ENCODE results near the gene SLC35F3.
A peak's percentile ranks its signal among the peaks of the same experiment; 100 is the strongest.

SLC35F3 gene

GRCh38 chr1:234309598-234310459 lies 405.4 kb downstream of the SLC35F3 start:
- Mint-ChIP-seq H3K4me1 (ENCODE audit: low read depth) (peaks cover 44% of the 10 kb centered on the region), H3K9me3 (ENCODE audit: low read depth) (no peaks in the 10 kb centered on the region), H3K27me3 (peaks cover 3% of the 10 kb centered on the region), H3K4me3 (peak overlapping the region; percentile 30), H3K36me3 (peaks cover 2% of the 10 kb centered on the region), H3K27ac (peak overlapping the region; percentile 88)

- Mint-ChIP-seq H3K27ac (peak overlapping the region; percentile 88), H3K4me3 (peak overlapping the region; percentile 65), H3K27me3 (peaks cover 3% of the 10 kb centered on the region), H3K4me1 (ENCODE audit: low read depth) (peaks cover 49% of the 10 kb centered on the region), H3K9me3 (ENCODE audit: low read depth) (no peaks in the 10 kb centered on the region), H3K36me3 (peaks cover 2% of the 10 kb centered on the region)
These were observed 406.0 kb downstream of the SLC35F3 start for GRCh38 chr1:234310460-234310817.

DNA sequence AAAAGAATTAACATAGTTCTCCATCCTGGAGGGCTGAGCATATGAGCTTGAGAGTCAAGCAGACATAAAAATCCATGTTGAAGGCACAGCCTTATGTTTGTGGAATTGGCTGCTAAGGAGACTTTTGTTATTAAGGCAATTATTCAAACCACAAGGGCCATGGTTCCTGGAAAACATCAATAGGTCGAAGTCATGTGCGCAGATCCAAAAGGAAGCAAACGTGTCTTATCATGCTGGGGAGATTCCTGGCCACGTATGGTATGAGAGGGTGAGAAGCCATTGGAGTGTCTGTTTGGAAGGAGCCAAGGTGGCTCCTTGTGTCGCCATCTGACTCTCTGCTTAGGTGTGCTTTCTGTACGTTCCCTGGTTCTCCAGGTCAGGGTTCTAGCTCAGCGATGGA lies 406.9 kb downstream of the SLC35F3 start:
- Mint-ChIP-seq H3K4me1 (ENCODE audit: low read depth) (peaks cover 59% of the 10 kb centered on the region), H3K27me3 (peaks cover 3% of the 10 kb centered on the region), H3K9me3 (ENCODE audit: low read depth) (no peaks in the 10 kb centered on the region), H3K27ac (no peak overlapping the region), H3K36me3 (peaks cover 2% of the 10 kb centered on the region), H3K4me3 (no peak overlapping the region)

DNA sequence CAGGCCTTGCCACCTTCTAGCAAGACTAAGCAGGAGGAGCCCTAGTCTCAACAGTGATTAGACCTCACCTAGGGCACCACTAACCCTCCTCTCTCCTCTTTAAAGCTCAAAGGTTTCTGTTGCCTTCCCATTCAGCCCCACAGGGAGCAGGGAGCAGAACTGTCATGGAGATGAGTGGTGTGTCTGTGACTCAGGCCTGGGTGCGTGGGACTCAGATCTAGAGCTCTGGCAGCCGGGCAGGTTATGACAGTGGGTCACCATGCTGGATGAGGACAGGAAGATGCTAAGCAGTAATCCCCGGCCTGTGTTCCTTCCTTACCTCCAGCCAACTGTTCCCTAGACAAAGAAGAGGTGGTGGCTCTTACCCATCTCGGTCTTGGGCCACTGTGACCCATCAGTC lies 408.7 kb downstream of the SLC35F3 start:
- H3K4me1 Mint-ChIP-seq (ENCODE audit: low read depth) = peaks cover 73% of the 10 kb centered on the region
- H3K36me3 Mint-ChIP-seq = peaks cover 2% of the 10 kb centered on the region
- peak overlapping the region; percentile 93 for H3K27ac Mint-ChIP-seq
- no peaks in the 10 kb centered on the region for H3K9me3 Mint-ChIP-seq (ENCODE audit: low read depth)
- H3K27me3 Mint-ChIP-seq = peaks cover 2% of the 10 kb centered on the region
- no peak overlapping the region for H3K4me3 Mint-ChIP-seq

DNA sequence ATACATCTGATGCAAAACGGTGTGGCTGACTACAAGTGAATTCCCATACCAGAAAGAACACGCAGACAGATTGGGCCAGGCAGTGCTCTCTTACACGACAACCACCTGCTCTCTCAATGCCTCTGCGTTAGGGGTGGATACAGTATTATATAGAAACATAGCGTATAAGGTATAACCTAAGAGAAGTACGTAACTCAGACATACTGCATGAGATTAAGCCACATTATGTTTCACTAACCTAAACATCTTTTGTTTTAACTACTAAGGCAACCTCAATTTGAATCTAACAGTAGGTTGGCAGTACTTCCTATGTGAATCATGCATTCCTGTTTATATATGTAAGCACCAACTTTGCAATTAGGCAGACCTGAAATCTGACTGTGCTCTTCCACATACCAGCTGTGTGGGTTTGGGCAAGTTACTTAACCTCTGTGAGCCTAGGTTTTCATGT lies 410.6 kb downstream of the SLC35F3 start:
- H3K27ac Mint-ChIP-seq = peak overlapping the region; percentile 93
- no peaks in the 10 kb centered on the region for H3K9me3 Mint-ChIP-seq (ENCODE audit: low read depth)
- peaks cover 2% of the 10 kb centered on the region for H3K27me3 Mint-ChIP-seq
- peak overlapping the region; percentile 72 for H3K4me3 Mint-ChIP-seq
- peaks cover 66% of the 10 kb centered on the region for H3K4me1 Mint-ChIP-seq (ENCODE audit: low read depth)
- peaks cover 2% of the 10 kb centered on the region for H3K36me3 Mint-ChIP-seq

DNA sequence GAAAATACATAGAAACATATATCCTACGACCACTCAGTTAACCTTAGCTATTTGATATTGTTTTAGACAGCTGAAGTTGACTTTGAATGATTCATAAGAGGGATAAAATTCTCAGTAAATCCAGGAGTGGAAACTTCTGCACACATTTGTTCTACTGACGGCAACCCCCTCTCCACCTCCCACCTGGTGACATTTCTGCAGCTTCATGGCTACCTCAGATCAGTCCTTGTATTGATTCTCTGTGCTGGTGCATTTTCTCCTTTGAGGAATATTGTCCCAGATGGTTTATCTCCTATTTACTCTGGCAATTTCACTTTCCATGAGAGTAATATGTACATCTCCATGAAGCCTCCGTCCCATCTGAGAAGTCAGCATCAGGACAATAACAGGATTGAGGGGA lies 411.1 kb downstream of the SLC35F3 start:
- Mint-ChIP-seq H3K9me3 (ENCODE audit: low read depth) (no peaks in the 10 kb centered on the region), H3K27ac (peak overlapping the region; percentile 93), H3K27me3 (peaks cover 2% of the 10 kb centered on the region), H3K4me3 (peak overlapping the region; percentile 58), H3K4me1 (ENCODE audit: low read depth) (peaks cover 64% of the 10 kb centered on the region), H3K36me3 (peaks cover 2% of the 10 kb centered on the region)

DNA sequence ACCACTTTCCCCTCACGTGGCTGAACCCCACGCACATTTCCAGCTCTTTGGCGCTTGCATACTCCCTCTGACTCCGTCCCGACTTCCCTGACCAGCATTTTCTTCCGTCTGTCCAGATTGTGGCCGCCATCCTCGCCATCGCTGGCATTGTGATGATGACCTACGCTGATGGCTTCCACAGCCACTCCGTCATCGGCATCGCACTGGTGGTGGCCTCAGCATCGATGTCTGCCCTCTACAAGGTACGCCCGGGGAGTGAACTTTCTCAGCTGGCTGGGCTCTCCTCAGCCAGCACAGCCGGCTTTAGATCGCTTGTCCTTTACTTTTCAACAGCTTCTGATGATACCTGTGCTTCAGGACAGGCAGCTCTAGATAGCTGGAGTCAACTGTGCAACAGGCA lies 412.0 kb downstream of the SLC35F3 start:
- Mint-ChIP-seq H3K4me1 (ENCODE audit: low read depth) (peaks cover 60% of the 10 kb centered on the region), H3K4me3 (peak overlapping the region; percentile 59), H3K27me3 (peaks cover 2% of the 10 kb centered on the region), H3K27ac (peak overlapping the region; percentile 93), H3K36me3 (peaks cover 2% of the 10 kb centered on the region), H3K9me3 (ENCODE audit: low read depth) (no peaks in the 10 kb centered on the region)

DNA sequence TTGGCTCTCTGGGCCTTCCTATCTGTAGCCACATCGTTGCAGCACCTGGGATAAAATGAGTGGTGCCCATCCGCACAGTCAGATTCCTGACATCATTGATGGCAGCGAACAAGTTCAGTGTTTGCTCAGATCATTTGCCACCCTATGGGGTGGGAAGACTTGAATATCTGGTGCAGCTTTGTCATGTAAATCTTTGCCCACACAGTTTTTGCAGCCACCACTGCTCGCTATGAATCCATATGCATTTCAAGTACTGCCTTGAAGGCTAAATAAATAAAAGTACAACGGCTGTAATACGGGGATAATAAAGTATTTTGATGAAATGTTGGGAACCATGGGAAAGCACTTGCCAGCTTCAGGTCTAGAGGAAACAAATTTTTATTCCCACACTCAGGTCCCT lies 412.5 kb downstream of the SLC35F3 start:
- Mint-ChIP-seq H3K27me3 (peaks cover 2% of the 10 kb centered on the region), H3K9me3 (ENCODE audit: low read depth) (no peaks in the 10 kb centered on the region), H3K27ac (peak overlapping the region; percentile 93), H3K4me1 (ENCODE audit: low read depth) (peaks cover 56% of the 10 kb centered on the region), H3K4me3 (peak overlapping the region; percentile 59), H3K36me3 (no peaks in the 10 kb centered on the region)

DNA sequence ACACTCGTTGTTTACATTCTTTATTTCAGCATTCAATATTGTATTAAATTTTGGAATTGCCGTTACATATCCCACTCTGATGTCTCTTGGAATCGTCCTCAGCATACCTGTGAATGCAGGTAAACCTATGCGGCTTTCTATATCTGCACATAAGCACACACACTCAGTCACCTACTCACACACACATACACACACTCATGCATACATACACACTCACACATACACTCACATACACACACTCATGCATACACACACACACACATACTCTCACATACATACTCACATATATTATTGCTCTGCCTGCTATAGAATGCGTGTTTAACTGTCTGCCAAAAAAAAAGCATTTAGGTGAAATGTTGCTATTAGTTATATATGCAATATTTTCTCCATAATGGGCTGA lies 415.6 kb downstream of the SLC35F3 start:
- no peaks in the 10 kb centered on the region for H3K36me3 Mint-ChIP-seq
- no peak overlapping the region for H3K27ac Mint-ChIP-seq
- no peak overlapping the region for H3K4me3 Mint-ChIP-seq
- no peaks in the 10 kb centered on the region for H3K9me3 Mint-ChIP-seq (ENCODE audit: low read depth)
- H3K4me1 Mint-ChIP-seq (ENCODE audit: low read depth) = peaks cover 48% of the 10 kb centered on the region
- H3K27me3 Mint-ChIP-seq = peaks cover 2% of the 10 kb centered on the region

GRCh38 chr1:234320549-234320948 lies 416.1 kb downstream of the SLC35F3 start:
- no peak overlapping the region for H3K27ac Mint-ChIP-seq
- H3K27me3 Mint-ChIP-seq = peaks cover 2% of the 10 kb centered on the region
- peaks cover 46% of the 10 kb centered on the region for H3K4me1 Mint-ChIP-seq (ENCODE audit: low read depth)

GRCh38 chr1:234321231-234321630 lies 416.8 kb downstream of the SLC35F3 start:
- peak overlapping the region; percentile 58 for H3K27ac Mint-ChIP-seq
- H3K4me3 Mint-ChIP-seq = no peak overlapping the region
- H3K36me3 Mint-ChIP-seq = no peaks in the 10 kb centered on the region
- peaks cover 46% of the 10 kb centered on the region for H3K4me1 Mint-ChIP-seq (ENCODE audit: low read depth)
- H3K9me3 Mint-ChIP-seq (ENCODE audit: low read depth) = no peaks in the 10 kb centered on the region
- peaks cover 2% of the 10 kb centered on the region for H3K27me3 Mint-ChIP-seq

More at GRCh38 chr1:234320549-234320948, 416.1 kb downstream of the SLC35F3 start:
- H3K9me3 Mint-ChIP-seq (ENCODE audit: low read depth) = no peaks in the 10 kb centered on the region
- H3K4me3 Mint-ChIP-seq = no peak overlapping the region
- H3K36me3 Mint-ChIP-seq = no peaks in the 10 kb centered on the region

- peaks cover 44% of the 10 kb centered on the region for H3K4me1 Mint-ChIP-seq (ENCODE audit: low read depth)
- no peaks in the 10 kb centered on the region for H3K36me3 Mint-ChIP-seq
- H3K27ac Mint-ChIP-seq = no peak overlapping the region
- no peaks in the 10 kb centered on the region for H3K9me3 Mint-ChIP-seq (ENCODE audit: low read depth)
- no peaks in the 10 kb centered on the region for H3K27me3 Mint-ChIP-seq
- H3K4me3 Mint-ChIP-seq = no peak overlapping the region
These were observed 417.6 kb downstream of the SLC35F3 start for GRCh38 chr1:234322097-234322496.

GRCh38 chr1:234322979-234323378 lies 418.5 kb downstream of the SLC35F3 start:
- no peaks in the 10 kb centered on the region for H3K27me3 Mint-ChIP-seq
- H3K9me3 Mint-ChIP-seq (ENCODE audit: low read depth) = no peaks in the 10 kb centered on the region
- no peak overlapping the region for H3K4me3 Mint-ChIP-seq
- no peaks in the 10 kb centered on the region for H3K36me3 Mint-ChIP-seq
- peaks cover 37% of the 10 kb centered on the region for H3K4me1 Mint-ChIP-seq (ENCODE audit: low read depth)
- H3K27ac Mint-ChIP-seq = no peak overlapping the region

- H3K9me3 Mint-ChIP-seq (ENCODE audit: low read depth) = no peaks in the 10 kb centered on the region
- no peak overlapping the region for H3K4me3 Mint-ChIP-seq
- H3K36me3 Mint-ChIP-seq = no peaks in the 10 kb centered on the region
- H3K27me3 Mint-ChIP-seq = peaks cover under 1% of the 10 kb centered on the region
- H3K4me1 Mint-ChIP-seq (ENCODE audit: low read depth) = peaks cover 37% of the 10 kb centered on the region
- no peak overlapping the region for H3K27ac Mint-ChIP-seq
These were observed 420.3 kb downstream of the SLC35F3 start for GRCh38 chr1:234324821-234325220.

- H3K4me1 Mint-ChIP-seq (ENCODE audit: low read depth) = peaks cover 34% of the 10 kb centered on the region
- H3K27me3 Mint-ChIP-seq = peaks cover 5% of the 10 kb centered on the region
- H3K9me3 Mint-ChIP-seq (ENCODE audit: low read depth) = no peaks in the 10 kb centered on the region
- peak overlapping the region; percentile 86 for H3K27ac Mint-ChIP-seq
- H3K4me3 Mint-ChIP-seq = peak overlapping the region; percentile 82
- H3K36me3 Mint-ChIP-seq = no peaks in the 10 kb centered on the region
These were observed 421.5 kb downstream of the SLC35F3 start for GRCh38 chr1:234325878-234326496.

All from activated naive CD8-positive, alpha-beta T cell (primary cell).